ENCODE results near the gene ERGIC1.

The ERGIC1 gene

GRCh38 chr5:172839669-172840431 lies 5.8 kb downstream of the ERGIC1 start:
- Histone ChIP-seq H3K9me3 (ENCODE audit: control insufficient read depth, insufficient read depth, low read length) (no peaks in the 10 kb centered on the region), H4K20me1 (ENCODE audit: control insufficient read depth, insufficient read depth, low read depth, low read length) (0 out of 2 replicates have a peak, but pooled peaks cover 4% of the 10 kb centered on the region), H3K27ac (ENCODE audit: low read depth, low read length) (no peak overlapping the region), H3F3A (ENCODE audit: control insufficient read depth, insufficient read depth) (peaks cover 9% of the 10 kb centered on the region), H3K79me2 (ENCODE audit: control insufficient read depth, low read length) (peaks cover 84% of the 10 kb centered on the region), H3K4me3 (ENCODE audit: low read length) (no peak overlapping the region), H3K27me3 (ENCODE audit: control insufficient read depth, low read length) (no peaks in the 10 kb centered on the region), H3K4me2 (ENCODE audit: low read length) (no peak overlapping the region), H3K4me1 (ENCODE audit: control insufficient read depth, low read length) (peaks cover 43% of the 10 kb centered on the region), H3K36me3 (ENCODE audit: control insufficient read depth, low read length) (peaks cover 16% of the 10 kb centered on the region), H3K9me2 (replicated peaks; ENCODE audit: control insufficient read depth, low read length) (no peaks in the 10 kb centered on the region)
- no peak for TF ChIP-seq CTCF (IDR thresholded peaks at IDR 0.05; ENCODE audit: low read depth, low read length, poor library complexity, severe bottlenecking)
- no peak for TF ChIP-seq EZH2phosphoT487 (IDR thresholded peaks at IDR 0.05; ENCODE audit: borderline replicate concordance, low read length)

GRCh38 chr5:172840432-172841154 lies 6.5 kb downstream of the ERGIC1 start:
- Histone ChIP-seq H3K27me3 (ENCODE audit: control insufficient read depth, low read length) (no peaks in the 10 kb centered on the region), H3K4me1 (ENCODE audit: control insufficient read depth, low read length) (peaks cover 39% of the 10 kb centered on the region), H3K9me2 (replicated peaks; ENCODE audit: control insufficient read depth, low read length) (no peaks in the 10 kb centered on the region), H3K36me3 (ENCODE audit: control insufficient read depth, low read length) (peaks cover 16% of the 10 kb centered on the region), H4K20me1 (ENCODE audit: control insufficient read depth, insufficient read depth, low read depth, low read length) (peaks cover 4% of the 10 kb centered on the region; the same call in 1 of the 2 replicates), H3K79me2 (ENCODE audit: control insufficient read depth, low read length) (peaks cover 84% of the 10 kb centered on the region), H3K27ac (ENCODE audit: low read depth, low read length) (no peak overlapping the region), H3K9me3 (ENCODE audit: control insufficient read depth, insufficient read depth, low read length) (no peaks in the 10 kb centered on the region), H3K4me3 (ENCODE audit: low read length) (no peak overlapping the region), H3K4me2 (ENCODE audit: low read length) (no peak overlapping the region), H3F3A (ENCODE audit: control insufficient read depth, insufficient read depth) (peaks cover 9% of the 10 kb centered on the region)
- TF ChIP-seq CTCF (IDR thresholded peaks at IDR 0.05; ENCODE audit: low read depth, low read length, poor library complexity, severe bottlenecking) = no peak

- Histone ChIP-seq H3K4me2 (ENCODE audit: low read length) (no peak overlapping the region), H3K9me3 (ENCODE audit: control insufficient read depth, insufficient read depth, low read length) (no peaks in the 10 kb centered on the region), H3K4me3 (ENCODE audit: low read length) (no peak overlapping the region), H4K20me1 (ENCODE audit: control insufficient read depth, insufficient read depth, low read depth, low read length) (peaks cover 8% of the 10 kb centered on the region; the same call in 1 of the 2 replicates), H3K79me2 (ENCODE audit: control insufficient read depth, low read length) (peaks cover 84% of the 10 kb centered on the region), H3K4me1 (ENCODE audit: control insufficient read depth, low read length) (peaks cover 32% of the 10 kb centered on the region), H3K36me3 (ENCODE audit: control insufficient read depth, low read length) (peaks cover 16% of the 10 kb centered on the region), H3F3A (ENCODE audit: control insufficient read depth, insufficient read depth) (peaks cover 9% of the 10 kb centered on the region), H3K9me2 (replicated peaks; ENCODE audit: control insufficient read depth, low read length) (no peaks in the 10 kb centered on the region), H3K27ac (ENCODE audit: low read depth, low read length) (no peak overlapping the region), H3K27me3 (ENCODE audit: control insufficient read depth, low read length) (no peaks in the 10 kb centered on the region)
- TF ChIP-seq CTCF (IDR thresholded peaks at IDR 0.05; ENCODE audit: low read depth, low read length, poor library complexity, severe bottlenecking) (no peak), EZH2phosphoT487 (IDR thresholded peaks at IDR 0.05; ENCODE audit: borderline replicate concordance, low read length) (no peak)
Observed at GRCh38 chr5:172841256-172841655, 7.2 kb downstream of the ERGIC1 start.
